Stimulated activated CD8-positive, alpha-beta memory T cell treated with anti-CD3 and anti-CD28 coated beads, Interleukin-15, amount 100 ng/mL, for 1 hour (primary cell): ENCODE data around the gene AGPAT4.
"Not testable (repeated sequence)": the region's sequence is repeated elsewhere in the genome, so short reads cannot be mapped to it uniquely, and the experiment has no call there.

Source experiments
- DNase-seq: peaks from one replicate; pipeline ENCODE4 v3.0.0-alpha.2; 2020; ENCODE audit warnings: low read depth

AGPAT4 gene

DNA sequence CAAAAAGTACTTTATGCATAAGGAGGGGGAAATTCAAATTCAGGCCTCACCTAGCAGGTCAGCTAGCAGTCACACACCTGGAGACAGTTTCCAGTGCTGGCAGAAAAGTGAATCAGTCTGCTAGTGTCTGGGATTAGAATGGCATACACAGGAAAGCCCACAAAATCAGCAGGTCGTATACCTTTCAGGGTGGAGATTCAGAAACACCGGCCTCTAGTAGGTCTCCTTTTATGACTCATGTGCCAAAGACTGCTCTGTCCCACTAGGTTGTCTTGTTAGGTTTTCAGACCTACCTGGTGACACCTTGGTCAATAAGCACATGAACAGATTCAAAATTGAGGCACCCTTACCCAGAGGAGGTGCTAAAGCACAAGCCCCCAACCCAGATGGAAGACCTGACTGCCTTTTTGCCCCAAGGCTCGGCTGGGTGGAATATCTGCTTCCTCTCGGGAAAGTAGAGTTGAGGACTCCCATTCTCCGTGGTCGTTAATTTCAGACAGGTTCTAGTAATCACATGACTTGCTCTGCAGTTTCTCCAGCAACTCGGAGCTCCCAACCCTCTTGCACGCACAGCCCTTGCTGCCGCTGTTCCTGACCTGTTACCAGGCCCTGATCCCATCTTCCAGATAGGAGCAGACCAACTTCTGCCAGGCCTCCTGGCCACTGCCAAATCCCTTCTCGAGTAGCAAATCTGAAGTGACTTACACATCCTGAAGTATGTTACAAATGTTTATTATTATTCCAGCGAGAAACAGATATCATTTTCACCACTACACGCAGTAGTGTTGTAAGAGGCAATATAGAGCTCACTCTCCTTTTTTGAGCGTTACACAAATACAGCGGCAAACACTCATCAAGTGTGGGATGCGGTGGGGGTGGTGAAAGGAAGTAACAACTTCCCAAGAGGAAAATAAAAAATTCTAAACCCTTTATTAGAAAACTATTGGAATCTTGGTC lies 46.6 kb downstream of the AGPAT4 start:
- no peak for DNase-seq

DNA sequence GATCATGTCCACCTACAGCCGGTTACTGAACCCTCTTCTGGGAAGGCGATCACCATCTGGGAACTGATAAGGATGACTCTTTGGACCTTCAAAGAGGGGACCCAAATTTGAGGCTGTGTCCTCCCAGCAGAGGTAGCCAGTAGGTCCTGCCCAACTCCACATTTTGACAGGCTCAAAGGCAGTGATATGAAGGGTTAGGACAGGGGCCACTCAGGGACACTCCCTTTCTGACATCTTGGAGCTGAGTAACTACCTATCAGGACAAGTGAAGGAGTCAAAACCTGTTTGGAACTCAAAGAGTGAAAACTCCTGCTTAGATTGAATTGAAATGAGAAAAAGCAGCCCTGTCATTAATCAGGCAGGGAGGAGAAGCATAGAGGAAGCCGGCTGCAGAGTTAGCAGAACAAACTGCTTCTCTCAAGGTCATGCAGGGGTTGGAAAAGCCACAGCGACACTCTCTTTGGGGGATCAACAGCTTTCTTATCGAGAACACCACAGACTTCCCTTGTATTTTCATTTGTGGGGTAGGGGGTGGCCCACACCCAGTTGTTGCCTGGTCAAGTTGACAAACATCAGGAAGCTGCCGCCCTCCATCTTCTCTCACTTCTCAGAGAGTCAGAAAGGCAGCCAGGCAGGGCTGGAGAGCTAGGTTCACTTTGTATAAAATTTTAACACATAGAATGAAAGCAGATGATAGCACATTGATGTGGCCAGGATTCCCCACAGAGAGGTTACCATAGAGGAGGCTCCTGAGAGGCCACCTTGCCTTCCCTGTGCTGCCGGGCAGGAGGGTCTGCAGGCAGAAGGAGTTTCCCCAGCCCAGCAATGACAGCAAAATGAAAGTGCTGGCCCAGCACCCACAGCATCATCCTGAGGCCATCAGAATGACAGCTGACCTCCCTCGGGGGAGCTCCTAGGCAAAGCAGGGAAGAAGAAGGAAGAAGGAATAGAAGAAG lies 47.6 kb downstream of the AGPAT4 start:
- no peak for DNase-seq

DNA sequence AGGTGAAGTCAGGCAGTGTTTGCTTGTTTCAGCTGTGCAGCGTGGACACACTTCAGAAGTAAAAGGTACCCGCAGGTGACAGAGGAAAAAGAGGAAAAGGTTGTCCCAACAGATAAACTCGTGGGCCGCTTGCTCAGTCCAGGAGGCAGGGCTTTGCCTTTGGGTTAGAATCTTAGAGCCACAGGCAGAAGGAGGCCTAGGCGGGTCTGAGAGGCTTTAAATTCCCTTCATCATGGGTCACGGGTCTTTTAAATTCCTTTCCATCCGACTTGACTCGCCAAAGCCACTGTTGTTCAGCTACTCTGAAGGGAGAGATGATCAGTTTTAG lies 48.2 kb downstream of the AGPAT4 start:
- DNase-seq: no peak

DNA sequence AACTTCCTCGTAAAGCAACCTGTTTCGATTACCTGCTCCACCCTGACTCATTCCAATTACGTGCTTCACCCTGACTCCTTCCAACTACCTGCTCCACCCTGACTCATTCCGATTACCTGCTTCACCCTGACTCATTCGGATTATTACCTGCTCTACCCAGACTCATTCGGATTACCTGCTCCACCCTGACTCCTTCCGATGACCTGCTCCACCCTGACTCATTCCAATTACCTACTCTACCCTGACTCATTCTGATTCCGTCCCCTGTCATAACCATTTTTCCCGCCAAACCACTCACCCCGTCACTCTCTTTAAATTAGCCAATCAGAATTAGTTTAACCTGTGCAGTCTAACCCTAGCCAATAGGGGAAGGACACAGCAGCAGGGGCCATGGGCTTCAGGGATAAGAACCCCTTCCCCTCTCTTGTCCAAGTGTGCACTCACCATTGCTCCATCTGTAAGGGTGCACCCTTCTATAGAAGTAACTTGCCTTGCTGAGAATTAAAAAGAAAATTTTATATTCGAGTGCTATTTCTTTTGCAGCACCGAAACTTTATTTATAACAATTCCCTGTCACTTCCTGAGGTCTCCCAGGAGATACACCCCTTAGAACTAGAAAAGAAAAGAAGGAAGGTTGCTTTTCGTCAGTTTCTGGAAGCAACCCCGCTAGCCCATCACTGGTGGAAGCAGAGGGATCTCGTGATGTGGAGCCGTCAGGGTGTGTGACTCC lies 48.7 kb downstream of the AGPAT4 start:
- not testable (repeated sequence) for DNase-seq

DNA sequence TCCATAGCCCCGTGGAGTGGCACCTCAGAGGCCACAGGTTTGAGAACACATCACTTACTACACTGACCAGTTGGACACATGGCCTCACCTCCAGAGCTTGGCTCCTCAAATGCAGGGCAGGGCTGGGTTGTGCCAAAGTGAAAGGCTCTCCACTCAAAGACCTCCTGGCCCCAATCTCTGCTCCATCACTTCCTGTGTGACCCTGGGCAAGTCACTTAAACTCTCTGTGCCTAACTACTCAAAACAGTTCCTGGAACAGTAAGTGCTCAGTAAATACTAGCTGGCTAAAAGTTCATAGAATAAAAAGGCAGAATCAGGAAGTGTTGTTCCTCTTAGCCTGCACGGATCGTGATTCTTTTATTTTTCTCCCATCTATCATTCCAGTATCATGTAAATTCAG lies 50.2 kb downstream of the AGPAT4 start:
- DNase-seq: no peak

DNA sequence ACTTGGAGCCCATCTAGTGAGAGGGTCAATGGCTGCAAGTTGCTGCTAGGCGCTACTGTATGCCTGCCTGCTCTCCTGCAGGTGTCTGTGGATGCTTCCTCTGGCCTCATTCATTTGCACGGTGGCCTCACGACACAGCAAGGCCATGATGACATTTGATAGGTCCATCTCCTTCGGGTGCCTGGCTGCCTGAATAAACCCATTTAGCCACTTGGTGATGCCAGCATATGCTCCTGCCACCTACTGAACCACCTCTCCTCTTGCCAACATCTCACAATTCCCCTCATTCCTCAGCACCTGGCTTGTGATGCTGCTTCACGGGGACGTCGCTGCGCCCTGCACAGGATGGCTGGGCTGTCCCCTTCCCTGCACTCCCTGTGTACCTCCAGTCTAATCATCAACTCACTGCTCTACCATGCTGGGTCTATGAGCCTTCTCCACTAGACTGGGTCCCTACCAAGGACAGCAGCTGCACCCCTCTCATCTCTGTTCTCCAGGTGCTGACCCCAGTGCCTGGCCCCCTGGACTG lies 51.1 kb downstream of the AGPAT4 start:
- DNase-seq: no peak

DNA sequence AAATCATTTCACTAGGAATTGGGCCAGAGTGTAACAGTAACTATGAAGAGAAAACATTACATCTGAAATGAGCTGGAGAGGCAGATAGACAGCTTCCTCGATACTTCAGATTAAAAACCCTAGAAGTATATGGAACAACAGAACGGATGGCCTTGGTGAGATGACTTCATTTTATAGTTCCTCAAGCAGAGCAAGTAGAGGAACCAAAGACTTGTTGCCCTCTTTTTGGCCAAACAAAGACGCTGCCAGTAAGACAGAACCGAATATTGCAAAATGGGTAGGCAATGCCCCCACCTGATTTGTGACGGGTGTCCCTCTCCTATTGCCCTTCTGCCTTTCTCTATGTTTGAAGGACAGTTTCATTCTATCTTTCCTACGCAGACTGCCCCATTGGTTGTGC lies 53.5 kb downstream of the AGPAT4 start:
- no peak for DNase-seq

DNA sequence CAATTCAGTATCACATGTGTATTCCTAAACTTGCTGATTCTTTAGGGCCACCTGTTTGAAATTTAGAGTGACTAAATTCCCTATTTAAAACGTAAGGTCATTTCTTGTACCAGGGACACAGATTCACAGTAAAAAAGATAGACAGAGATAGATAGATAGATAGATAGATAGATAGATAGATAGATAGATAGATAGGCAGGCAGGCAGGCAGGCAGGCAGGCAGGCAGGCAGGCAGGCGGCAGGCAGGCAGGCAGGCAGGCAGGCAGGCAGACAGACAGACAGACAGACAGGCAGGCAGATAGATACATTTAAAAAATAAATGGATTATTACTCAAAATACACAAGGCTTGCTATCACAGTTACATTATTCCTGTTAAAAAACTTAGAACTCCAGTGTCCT lies 54.2 kb downstream of the AGPAT4 start:
- no peak for DNase-seq

DNA sequence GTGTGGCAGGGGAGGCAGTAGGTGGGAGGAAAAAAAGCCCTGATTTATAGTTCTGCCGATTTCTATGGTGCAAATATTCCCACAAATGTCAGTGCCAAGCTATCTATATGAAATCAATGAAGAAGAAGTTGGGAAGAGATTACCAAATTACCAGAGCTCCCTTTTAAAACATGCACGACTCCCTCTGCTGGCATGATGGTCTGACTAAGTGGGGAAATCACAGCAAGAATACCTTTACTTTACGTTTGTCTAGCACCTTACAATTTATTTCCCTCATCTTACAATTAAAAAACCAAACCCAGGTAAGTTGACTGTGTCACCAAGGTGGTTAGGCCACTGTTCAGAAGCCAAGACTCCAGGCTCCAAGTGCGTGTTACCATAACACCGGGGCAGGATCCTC lies 55.6 kb downstream of the AGPAT4 start:
- no peak for DNase-seq

DNA sequence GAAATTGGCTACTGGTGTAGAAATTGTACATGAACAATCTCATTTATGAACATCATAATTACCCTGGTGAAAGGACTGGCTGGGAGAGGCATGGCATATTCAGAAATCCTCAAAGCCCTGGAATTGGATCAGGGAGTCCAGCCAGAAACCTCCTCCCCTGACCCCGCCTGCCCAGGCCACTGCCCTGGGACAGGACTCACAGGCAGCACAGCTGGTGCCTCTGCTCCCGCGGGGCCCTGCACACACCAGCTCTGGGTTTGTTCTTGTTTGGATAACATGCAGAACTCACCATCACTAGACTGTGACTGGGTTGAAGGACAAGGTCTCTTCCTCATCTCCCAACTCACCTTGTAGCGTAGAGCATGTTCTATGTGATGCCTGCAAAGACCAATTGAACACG lies 56.2 kb downstream of the AGPAT4 start:
- no peak for DNase-seq

DNA sequence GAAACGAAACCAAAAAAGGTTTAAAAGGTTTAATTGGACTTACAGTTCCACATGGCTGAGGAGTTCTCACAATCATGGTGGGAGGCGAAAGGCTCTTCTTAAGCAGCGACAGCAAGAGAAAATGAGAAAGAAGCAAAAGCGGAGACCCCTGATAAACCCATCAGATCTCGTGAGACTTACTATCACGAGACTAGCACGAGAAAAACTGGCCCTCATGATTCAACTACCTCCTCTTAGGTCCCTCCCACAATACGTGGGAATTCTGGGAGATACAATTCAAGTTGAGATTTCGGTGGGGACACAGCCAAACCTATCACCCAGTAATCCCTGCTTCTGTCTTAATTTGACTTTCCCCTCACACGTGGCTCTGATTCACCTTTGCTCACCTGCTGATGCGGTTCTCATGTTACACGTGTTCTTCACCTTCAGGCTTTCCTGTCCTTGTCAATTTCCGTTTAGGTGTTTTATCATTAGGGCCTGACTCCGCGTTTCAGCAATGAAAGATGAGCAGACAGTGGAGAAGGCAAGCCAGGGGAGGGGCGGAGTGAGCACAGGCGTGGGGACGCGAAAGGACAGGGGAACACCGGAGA lies 57.1 kb downstream of the AGPAT4 start:
- no peak for DNase-seq

DNA sequence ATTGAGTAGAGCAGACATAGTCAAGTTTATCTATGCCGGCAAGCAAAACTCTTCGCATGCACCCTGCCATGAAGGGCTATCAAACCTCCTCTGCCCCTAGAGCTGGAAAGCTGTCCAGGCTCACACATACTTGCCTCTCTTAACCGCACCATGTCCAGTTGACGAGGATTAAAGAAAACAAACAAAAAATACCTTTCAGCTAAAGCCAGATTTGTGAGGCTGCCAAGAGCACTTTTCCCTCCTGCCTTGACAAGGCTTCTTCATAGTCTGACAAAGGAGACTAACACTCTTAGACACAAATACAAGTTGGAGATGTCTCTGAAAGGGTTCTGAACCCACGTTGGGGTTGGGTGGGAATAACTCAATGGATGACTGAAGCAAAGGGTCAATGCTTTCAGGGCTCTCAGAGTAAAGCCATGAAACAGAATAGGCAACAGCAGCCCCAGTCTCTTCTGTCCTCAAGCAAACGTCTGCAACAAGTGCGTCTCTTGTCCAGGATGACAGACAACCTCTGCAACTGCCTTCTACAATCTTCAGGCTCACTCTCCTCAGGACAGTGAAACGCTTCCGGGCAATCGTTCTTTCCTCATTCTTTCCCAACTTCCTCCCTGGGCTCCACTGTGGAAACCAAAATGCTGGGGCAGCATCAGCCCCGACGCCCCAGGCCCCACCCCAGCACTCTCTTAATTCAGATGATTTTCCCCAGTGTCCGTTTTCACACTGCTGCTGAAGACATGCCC lies 57.8 kb downstream of the AGPAT4 start:
- no peak for DNase-seq

DNA sequence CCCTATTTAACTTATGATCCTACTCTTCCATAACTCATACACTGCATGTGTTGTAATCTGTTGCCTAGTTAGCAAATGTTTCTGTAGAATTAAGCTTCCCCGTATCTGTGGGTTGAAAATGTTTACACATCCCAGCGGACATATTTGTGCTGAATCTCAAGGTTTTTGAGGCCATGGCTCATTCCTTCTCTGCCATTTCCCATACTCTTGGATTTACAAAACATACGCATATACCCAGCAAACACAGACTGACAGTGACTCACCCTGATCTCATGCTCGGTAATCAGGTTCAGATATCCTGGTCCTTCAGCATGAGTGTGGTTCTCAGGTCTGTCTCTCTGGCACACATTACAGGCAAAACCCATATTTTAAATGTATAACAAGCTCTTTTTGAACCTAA lies 58.7 kb downstream of the AGPAT4 start:
- DNase-seq: no peak

DNA sequence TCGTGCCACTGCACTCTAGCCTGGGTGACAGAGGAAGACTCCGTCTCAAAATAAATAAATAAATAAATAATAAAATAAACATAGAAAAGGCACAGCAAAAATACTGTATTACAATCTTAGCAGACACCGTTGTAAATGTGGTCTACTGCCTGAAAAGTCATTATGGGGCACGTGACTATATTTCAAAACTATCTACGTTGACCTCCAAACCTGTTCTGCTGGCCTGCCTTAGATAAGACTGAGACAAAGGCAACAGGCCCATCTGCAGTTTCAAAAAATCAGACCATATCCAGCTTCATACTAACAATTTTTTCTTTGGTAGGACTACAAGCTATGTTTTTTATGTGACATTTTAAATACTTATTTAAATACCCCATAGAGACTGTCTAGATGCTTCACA lies 59.1 kb downstream of the AGPAT4 start:
- DNase-seq: no peak

DNA sequence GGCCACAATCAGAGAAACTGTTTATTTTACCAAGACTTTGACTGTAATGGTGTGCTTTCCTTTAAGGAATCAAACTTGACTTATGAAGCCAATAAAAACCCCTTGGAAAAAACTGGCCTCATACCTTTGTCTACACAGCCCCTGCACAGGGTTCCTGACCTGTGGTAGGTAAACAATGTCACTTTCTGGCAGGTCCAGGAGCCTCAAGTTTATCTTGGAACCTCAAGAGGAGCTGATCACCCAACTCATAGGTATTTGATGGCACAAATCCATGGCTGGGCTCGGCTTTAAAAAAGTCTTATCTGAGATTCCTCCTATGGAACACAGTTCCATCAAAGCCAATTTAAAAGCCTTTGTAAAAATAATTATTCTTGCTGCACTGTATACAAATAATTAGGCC lies 61.0 kb downstream of the AGPAT4 start:
- no peak for DNase-seq

DNA sequence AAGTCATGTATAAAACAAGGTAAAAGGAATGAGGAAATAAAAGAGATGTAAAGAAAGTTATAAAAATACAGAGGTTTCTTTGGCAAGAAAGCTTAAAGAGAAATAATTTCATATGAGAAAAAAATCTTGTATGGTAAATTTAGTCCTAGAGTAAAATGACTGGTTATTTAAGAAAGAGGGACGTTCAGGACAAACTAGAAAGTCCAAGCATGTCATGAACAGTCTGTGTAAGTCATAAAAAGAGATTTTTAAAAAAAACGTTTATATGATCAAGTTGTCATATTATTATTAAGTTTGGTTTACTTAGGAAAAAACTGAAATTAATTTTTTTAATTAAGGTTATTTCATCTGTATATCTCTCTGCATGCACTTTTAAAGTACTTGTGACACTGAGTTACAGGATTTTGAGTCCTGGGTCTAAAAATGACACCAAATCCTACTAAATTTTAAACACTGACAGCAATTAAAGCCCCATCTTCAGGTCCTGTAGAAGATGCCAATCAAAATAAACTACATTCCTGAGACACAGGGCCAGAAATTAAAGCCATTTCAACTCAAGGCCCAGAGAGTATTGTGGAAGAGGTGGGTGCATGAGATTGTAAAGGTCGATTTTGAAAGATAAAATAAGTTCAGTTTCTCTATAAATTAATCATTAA lies 62.4 kb downstream of the AGPAT4 start:
- DNase-seq: no peak

DNA sequence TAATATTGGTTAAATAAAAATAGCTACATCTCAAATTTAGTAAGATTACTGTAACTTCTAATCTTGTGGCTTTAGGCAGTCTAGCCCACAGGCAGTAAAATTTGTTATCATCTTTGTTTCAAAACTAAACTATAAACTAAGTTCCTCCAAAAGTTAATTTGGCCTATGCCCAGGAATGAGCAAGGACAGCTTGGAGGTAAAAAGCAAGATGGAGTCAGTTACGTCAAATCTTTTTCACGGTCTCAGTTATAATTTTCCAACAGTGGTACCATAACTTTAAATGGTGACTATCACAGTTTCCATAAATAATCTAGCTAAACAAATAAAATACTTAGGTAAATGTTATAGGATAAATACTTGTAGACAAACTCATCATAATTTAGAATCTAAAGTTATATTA lies 63.0 kb downstream of the AGPAT4 start:
- DNase-seq: no peak

DNA sequence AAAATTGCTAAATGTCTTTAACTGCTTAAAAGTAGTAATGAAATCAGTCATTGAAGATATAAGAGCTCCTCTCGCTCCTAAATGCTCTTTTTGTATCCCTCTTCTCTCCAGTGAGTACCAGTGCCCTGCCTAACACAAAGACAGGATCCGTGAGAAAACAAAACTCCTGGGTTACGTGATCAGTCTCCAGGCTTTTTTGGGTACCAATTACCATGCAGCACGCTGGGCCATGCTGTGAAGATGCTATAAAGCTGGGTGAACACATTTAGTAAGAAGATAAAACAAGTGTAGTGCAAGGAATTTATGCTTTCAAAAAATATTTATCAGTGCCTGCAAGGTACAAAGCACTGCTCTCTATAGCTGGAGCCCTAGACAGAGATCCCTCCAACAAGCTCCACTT lies 66.7 kb downstream of the AGPAT4 start:
- DNase-seq: no peak

DNA sequence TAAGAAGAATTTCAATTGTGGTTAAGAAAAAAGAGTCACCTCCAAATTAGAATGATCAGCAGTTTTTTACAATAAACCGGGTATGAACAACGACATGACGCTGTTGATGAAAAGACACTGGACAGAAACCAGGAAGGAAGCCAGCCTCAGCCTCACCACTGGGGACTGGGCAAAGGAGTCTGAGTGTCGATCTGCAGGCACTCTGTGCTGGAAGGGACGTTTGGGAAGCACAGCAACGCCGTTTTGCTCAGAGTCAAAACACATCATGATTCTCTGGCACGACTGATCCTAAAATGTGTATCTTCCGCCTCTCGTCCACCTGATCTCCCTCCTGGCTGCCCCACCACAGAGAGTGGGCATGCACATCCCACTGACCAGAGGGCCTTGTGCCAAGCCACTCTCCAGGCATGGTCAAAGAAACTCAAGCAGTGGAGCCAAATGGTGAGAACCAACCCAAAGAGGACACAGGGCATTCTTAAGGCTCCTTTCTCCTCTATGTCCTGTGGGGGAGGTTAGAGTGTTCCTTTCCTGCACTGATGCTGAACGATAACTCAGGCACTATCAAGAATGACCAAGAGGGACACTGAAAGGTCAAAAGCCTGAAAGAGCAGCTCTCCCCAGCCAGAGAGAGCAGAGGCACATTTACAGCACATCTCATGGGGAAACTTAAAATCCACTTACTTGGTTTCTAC lies 68.8 kb downstream of the AGPAT4 start:
- no peak for DNase-seq
